NT2/D1 (cell line): ENCODE data around the gene OR2Z1.
"Not testable (repeated sequence)": the region's sequence is repeated elsewhere in the genome, so short reads cannot be mapped to it uniquely, and the experiment has no call there.

Experiments used
- DNase-seq: peaks from one replicate; pipeline ENCODE4 v3.0.0-alpha.2; 2011; ENCODE audit warnings: low read depth, low spot score
- H3K27me3 ChIP-seq: 2 replicates; pipeline ENCODE4 v1.6.0; 2011; ENCODE audit warnings: mild to moderate bottlenecking; ENCODE audit not compliant: insufficient read length, insufficient read depth
- H3K36me3 ChIP-seq: 2 replicates; pipeline ENCODE4 v1.6.1; 2011; ENCODE audit warnings: mild to moderate bottlenecking, low read length, mixed read lengths; ENCODE audit not compliant: insufficient read depth, insufficient read length
- H3K4me1 ChIP-seq: 2 replicates; pipeline ENCODE4 v1.5.1; 2011; ENCODE audit not compliant: insufficient read depth, insufficient read length
- H3K4me3 ChIP-seq: 2 replicates; pipeline ENCODE4 v1.5.1; 2011; ENCODE audit warnings: low read depth; ENCODE audit not compliant: insufficient read length
- H3K9ac ChIP-seq: 2 replicates; pipeline ENCODE4 v1.6.0; 2011; ENCODE audit warnings: low read depth; ENCODE audit not compliant: insufficient read length
- H3K9me3 ChIP-seq: 2 replicates; pipeline ENCODE4 v1.5.1; 2011; ENCODE audit warnings: mild to moderate bottlenecking, low read length; ENCODE audit not compliant: insufficient read depth
- SUZ12 ChIP-seq: IDR thresholded peaks from 2 replicates; pipeline ENCODE4 v1.6.1; 2011; ENCODE audit not compliant: insufficient read length, insufficient read depth; ENCODE audit errors: extremely low read depth
- YY1 ChIP-seq: IDR thresholded peaks from 2 replicates; pipeline ENCODE4 v1.6.1; 2011; ENCODE audit not compliant: insufficient read length, insufficient read depth
- ZNF274 ChIP-seq: IDR thresholded peaks from 2 replicates; pipeline ENCODE4 v1.6.1; 2011; ENCODE audit warnings: mild to moderate bottlenecking, low read depth, low read length

OR2Z1 gene

GRCh38 chr19:8705742-8706141 is 15.7 kb upstream of the OR2Z1 start:
- Histone ChIP-seq H3K4me1 (no peaks in the 10 kb centered on the region), H3K27me3 (no peaks in the 10 kb centered on the region), H3K4me3 (no peak overlapping the region), H3K9ac (no peak overlapping the region), H3K9me3 (no peaks in the 10 kb centered on the region), H3K36me3 (no peaks in the 10 kb centered on the region)
- no peak for TF ChIP-seq ZNF274
- no peak for TF ChIP-seq SUZ12
- no peak for TF ChIP-seq YY1
- DNase-seq: no peak

DNA sequence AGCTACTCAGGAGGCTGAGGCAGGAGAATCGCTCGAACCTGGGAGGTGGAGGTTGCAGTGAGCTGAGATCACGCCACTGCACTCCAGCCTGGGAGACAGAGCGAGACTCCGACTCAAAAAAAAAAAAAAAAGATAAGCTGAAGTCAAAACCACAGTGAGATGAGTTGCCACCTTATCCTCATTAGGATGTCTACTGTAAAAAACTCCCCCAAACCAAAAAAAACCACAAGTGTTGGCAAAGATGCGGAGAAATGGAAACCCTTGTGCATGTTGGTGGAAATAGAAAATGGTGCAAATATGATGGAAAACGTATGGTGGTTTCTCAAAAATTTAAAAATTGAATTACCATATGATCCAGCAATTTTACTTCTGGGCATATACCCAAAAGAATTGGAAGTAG is 11.1 kb upstream of the OR2Z1 start:
- not testable (repeated sequence) for H3K27me3 ChIP-seq, H3K4me1 ChIP-seq, DNase-seq

DNA sequence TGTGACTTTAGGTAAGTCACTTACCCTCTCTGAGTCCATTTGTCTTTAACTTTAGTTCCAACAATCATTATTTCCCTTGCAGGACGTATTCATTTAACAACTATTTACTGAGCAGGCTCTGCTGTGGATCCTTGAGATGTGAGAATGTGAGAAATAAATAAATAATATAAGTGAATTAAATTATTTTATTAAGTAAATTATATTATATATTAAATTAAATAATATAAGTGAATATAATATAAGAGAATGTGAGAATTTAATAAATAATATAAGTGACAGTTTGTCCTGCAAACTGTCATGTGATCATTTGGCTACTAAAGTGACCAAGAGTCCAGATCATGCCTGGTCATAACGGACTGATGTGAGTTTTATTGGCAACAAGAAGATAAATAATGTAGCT is 598 bp downstream of the OR2Z1 start:
- H3K9ac ChIP-seq: no peak overlapping the region

More for the DNA sequence above, 11.1 kb upstream of the OR2Z1 start:
- H3K36me3 ChIP-seq, H3K9me3 ChIP-seq, H3K9ac ChIP-seq, H3K4me3 ChIP-seq: not testable (repeated sequence)

DNA sequence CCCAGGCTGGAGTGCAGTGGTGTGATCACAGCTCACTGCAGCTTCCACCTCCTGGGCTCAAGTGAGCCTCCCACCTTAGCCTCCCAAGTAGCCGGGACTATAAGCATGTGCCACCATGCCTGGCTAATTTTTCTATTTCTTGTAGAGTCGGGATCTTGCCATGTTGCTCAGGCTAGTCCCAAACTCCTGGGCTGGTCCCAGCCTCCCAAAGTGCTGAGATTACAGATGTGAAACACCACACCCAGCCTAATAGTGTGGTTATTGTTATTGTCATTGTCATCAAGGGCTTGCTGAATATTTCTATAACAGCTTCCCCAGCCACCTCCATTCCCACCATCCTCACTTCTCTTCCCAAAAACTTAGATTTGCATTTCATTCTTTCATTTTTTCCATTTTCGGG is 2.8 kb downstream of the OR2Z1 start:
- DNase-seq: no peak
- Histone ChIP-seq H3K4me3 (no peak overlapping the region), H3K9ac (no peak overlapping the region), H3K27me3 (peaks cover 20% of the 10 kb centered on the region), H3K4me1 (no peaks in the 10 kb centered on the region), H3K9me3 (no peaks in the 10 kb centered on the region), H3K36me3 (no peaks in the 10 kb centered on the region)
- TF ChIP-seq ZNF274 (no peak), YY1 (no peak)

More for the DNA sequence above, 598 bp downstream of the OR2Z1 start:
- Histone ChIP-seq H3K36me3 (no peaks in the 10 kb centered on the region), H3K4me3 (no peak overlapping the region), H3K4me1 (no peaks in the 10 kb centered on the region), H3K27me3 (peaks cover 20% of the 10 kb centered on the region), H3K9me3 (no peaks in the 10 kb centered on the region)
- TF ChIP-seq SUZ12 (no peak), ZNF274 (no peak), YY1 (no peak)
- DNase-seq: no peak

- no peaks in the 10 kb centered on the region for H3K9me3 ChIP-seq
- DNase-seq: no peak
- H3K9ac ChIP-seq: no peak overlapping the region
- H3K4me3 ChIP-seq: no peak overlapping the region
- H3K36me3 ChIP-seq: no peaks in the 10 kb centered on the region
- TF ChIP-seq SUZ12: no peak
- TF ChIP-seq YY1: no peak
- TF ChIP-seq ZNF274: no peak
- no peaks in the 10 kb centered on the region for H3K27me3 ChIP-seq
- H3K4me1 ChIP-seq: no peaks in the 10 kb centered on the region
Observed at GRCh38 chr19:8731428-8732169, 10.2 kb downstream of the OR2Z1 start.

GRCh38 chr19:8738377-8738776 is 16.9 kb downstream of the OR2Z1 start:
- no peak for TF ChIP-seq YY1
- TF ChIP-seq SUZ12: no peak
- TF ChIP-seq ZNF274: no peak
- Histone ChIP-seq H3K36me3 (no peaks in the 10 kb centered on the region), H3K9ac (no peak overlapping the region), H3K4me1 (no peaks in the 10 kb centered on the region), H3K27me3 (no peaks in the 10 kb centered on the region), H3K4me3 (no peak overlapping the region), H3K9me3 (no peaks in the 10 kb centered on the region; the same call in 1 of the 2 replicates)
- no peak for DNase-seq

GRCh38 chr19:8739291-8740065 is 18.0 kb downstream of the OR2Z1 start:
- H3K9me3 ChIP-seq, H3K27me3 ChIP-seq, H3K9ac ChIP-seq, H3K4me3 ChIP-seq, H3K4me1 ChIP-seq, H3K36me3 ChIP-seq, DNase-seq: not testable (repeated sequence)

DNA sequence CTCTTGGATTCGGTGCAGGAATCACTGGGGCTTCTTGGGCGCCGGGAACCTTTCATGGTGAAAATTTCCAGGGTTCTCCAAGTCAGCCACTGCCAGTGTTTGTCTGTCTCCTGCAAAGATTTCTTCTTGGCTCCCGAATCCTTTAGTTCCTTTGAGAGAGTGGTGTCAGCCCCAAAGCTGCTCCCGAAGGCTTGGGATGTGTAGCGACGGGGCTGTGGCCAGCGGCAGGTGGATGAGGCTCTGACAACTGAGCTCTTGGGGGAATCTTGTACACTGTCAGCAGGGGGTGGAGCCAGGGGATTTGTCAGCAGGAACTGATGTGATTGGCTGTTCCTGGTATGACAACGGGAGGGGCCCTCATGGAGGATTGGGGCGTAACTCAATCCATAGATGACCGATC is 45.8 kb downstream of the OR2Z1 start:
- not testable (repeated sequence) for H3K4me1 ChIP-seq, H3K9me3 ChIP-seq, H3K4me3 ChIP-seq, DNase-seq, H3K9ac ChIP-seq, H3K36me3 ChIP-seq, H3K27me3 ChIP-seq

DNA sequence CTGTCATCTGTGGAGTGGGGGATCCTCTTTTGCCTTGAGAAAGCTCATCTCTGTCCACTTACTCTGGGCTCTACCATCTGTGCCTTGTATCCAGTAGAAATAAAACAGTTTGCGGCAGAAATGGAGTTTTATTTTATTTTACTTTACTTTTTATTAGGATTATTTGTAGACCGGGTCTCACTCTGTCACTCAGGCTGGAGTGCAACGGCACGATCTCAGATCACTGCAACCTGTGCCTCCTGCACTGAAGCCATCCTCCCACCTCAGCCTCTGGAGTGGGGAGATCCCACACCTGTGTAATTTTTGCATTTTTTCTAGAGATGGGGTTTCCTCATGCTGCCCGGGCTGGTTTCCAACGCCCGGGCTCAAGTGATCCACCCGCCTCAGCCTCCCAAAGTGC is 47.8 kb downstream of the OR2Z1 start:
- H3K27me3 ChIP-seq, H3K36me3 ChIP-seq, DNase-seq, H3K9me3 ChIP-seq, H3K9ac ChIP-seq, H3K4me1 ChIP-seq, H3K4me3 ChIP-seq: not testable (repeated sequence)

- not testable (repeated sequence) for H3K36me3 ChIP-seq, H3K27me3 ChIP-seq, H3K9ac ChIP-seq, H3K4me1 ChIP-seq, DNase-seq, H3K4me3 ChIP-seq, H3K9me3 ChIP-seq
Observed at GRCh38 chr19:8773587-8773986, 52.2 kb downstream of the OR2Z1 start.
